Mucosa of rectum (tissue), 2 donors: ENCODE measurements around the gene GAGE10.
"Not testable (repeated sequence)": the region's sequence is repeated elsewhere in the genome, so short reads cannot be mapped to it uniquely, and the experiment has no call there.

Experiments used
- H3K27ac ChIP-seq, 2 donors: one replicate each; pipeline ENCODE4 v1.7.0; 2013; ENCODE audit warnings: inconsistent platforms in 2 of 2, low read depth in 2 of 2, low read length in 2 of 2
- H3K27me3 ChIP-seq, 2 donors: one replicate each; pipeline ENCODE4 v1.7.0; 2013; ENCODE audit warnings: low read length in 2 of 2; ENCODE audit not compliant: control insufficient read depth in 2 of 2, insufficient read depth in 2 of 2
- H3K36me3 ChIP-seq, 2 donors: one replicate each; pipeline ENCODE4 v1.7.0; 2013; ENCODE audit warnings: low read length in 2 of 2; ENCODE audit not compliant: control insufficient read depth in 2 of 2, insufficient read depth in 2 of 2
- H3K4me1 ChIP-seq, 2 donors: one replicate each; pipeline ENCODE4 v1.7.0; 2013; ENCODE audit warnings: low read length in 2 of 2, mild to moderate bottlenecking in 1 of 2; ENCODE audit not compliant: control insufficient read depth in 2 of 2, insufficient read depth in 2 of 2
- H3K4me3 ChIP-seq, 2 donors: one replicate each; pipeline ENCODE4 v1.7.0; 2013; ENCODE audit warnings: low read length in 2 of 2
- H3K9ac ChIP-seq, 2 donors: one replicate each; pipeline ENCODE4 v1.7.0; 2013; ENCODE audit warnings: low read length in 2 of 2, low read depth in 1 of 2, mild to moderate bottlenecking in 1 of 2
- H3K9me3 ChIP-seq, 2 donors: one replicate each; pipeline ENCODE4 v1.7.0; 2013; ENCODE audit warnings: low read length in 2 of 2; ENCODE audit not compliant: control insufficient read depth in 2 of 2
- donor health status: healthy.
- donor health status: Normal muscosa, but diverticular disease.

GAGE10 gene

GRCh38 chrX:49316085-49316484 lies 12.6 kb downstream of the GAGE10 start:
- H3K27ac ChIP-seq, result no peak overlapping the region

DNA sequence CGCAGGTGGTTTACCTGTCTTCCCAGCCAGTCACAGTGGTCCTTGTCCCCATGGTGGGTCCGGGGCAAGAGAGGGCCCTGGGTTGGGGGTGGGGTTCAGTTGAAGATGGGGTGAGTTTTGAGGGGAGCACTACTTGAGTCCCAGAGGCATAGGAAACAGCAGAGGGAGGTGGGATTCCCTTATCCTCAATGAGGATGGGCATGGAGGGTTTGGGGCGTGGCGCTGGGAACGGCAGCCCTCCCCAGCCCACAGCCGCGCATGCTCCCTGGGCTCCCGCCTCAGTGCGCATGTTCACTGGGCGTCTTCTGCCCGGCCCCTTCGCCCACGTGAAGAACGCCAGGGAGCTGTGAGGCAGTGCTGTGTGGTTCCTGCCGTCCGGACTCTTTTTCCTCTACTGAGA lies 18.3 kb downstream of the GAGE10 start, which contains the start of gene GAGE12J:
GAGE12J (plus strand) TSS at position 301 of the 400 bp plus-strand sequence. CDS start 1,157 bp downstream, outside the sequence.
- H3K9me3 ChIP-seq, H3K27ac ChIP-seq, H3K9ac ChIP-seq, H3K36me3 ChIP-seq, H3K4me1 ChIP-seq, H3K27me3 ChIP-seq, H3K4me3 ChIP-seq: not testable (repeated sequence)

More at GRCh38 chrX:49316085-49316484, 12.6 kb downstream of the GAGE10 start:
- no peak overlapping the region for H3K4me3 ChIP-seq
- no peak overlapping the region for H3K9ac ChIP-seq
- H3K27me3 ChIP-seq, result peaks cover 0 to 3% of the 10 kb centered on the region in 2 donors
- H3K36me3 ChIP-seq, result no peaks in the 10 kb centered on the region
- no peaks in the 10 kb centered on the region for H3K4me1 ChIP-seq
- no peaks in the 10 kb centered on the region for H3K9me3 ChIP-seq

DNA sequence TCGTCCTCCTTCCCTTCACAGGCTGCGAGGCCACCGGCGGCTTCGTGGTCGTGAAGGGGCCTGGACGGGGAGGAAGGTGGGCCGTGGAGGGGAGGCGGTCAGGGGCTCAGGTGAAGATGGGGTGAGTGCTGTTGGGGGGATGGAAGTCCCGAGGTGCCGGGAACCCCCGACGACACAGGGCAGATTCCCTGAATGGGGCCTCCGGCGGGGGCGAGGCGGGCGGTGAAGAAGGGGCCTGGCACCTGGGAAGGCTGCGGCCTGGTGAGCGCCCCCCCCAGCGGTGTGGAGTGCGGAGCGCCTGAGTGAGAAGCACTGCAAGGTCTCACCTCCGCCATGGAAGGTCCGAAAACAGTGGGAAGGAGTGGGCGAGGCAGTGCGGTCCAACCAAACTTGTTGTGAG lies 18.8 kb downstream of the GAGE10 start:
- not testable (repeated sequence) for H3K27ac ChIP-seq, H3K9me3 ChIP-seq, H3K9ac ChIP-seq, H3K4me3 ChIP-seq, H3K36me3 ChIP-seq, H3K4me1 ChIP-seq, H3K27me3 ChIP-seq

DNA sequence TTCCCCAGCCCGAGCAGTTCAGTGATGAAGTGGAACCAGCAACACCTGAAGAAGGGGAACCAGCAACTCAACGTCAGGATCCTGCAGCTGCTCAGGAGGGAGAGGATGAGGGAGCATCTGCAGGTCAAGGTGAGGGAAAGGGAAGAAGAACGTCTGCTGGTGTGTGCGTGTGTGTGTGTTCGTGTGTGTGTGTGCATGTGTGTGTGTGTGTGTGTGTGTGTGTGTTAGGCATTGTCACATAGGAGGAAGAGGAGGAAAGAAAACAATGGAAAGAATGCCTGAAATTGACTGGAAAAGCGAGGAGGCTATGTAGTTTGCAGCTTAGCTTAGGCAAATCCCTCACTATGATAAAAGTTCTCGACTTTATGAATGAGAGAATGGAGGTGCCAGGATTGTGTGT lies 20.3 kb downstream of the GAGE10 start:
- H3K9me3 ChIP-seq, H3K27ac ChIP-seq, H3K4me3 ChIP-seq, H3K36me3 ChIP-seq, H3K4me1 ChIP-seq, H3K9ac ChIP-seq, H3K27me3 ChIP-seq: not testable (repeated sequence)

DNA sequence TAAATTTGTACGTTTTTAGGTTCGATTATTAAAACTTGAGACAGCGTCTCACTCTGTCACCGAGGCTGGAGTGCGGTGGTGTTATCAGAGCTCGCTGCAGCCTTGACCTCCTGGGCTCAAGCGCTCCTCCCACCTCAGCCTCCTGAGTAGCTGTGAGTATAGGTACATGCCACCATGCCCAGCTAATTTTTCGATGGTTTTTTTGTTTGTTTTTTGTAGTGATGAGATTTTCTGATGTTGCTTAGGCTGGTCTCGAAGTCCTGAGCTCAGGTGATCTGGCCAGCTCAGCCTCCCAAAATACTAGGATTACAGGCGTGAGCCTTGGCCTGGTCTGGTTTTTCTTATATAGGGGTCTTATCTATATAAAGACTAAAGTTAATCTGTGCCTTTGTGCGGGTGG lies 27.0 kb downstream of the GAGE10 start:
- not testable (repeated sequence) for H3K27me3 ChIP-seq, H3K27ac ChIP-seq, H3K4me3 ChIP-seq, H3K36me3 ChIP-seq, H3K4me1 ChIP-seq, H3K9me3 ChIP-seq, H3K9ac ChIP-seq

DNA sequence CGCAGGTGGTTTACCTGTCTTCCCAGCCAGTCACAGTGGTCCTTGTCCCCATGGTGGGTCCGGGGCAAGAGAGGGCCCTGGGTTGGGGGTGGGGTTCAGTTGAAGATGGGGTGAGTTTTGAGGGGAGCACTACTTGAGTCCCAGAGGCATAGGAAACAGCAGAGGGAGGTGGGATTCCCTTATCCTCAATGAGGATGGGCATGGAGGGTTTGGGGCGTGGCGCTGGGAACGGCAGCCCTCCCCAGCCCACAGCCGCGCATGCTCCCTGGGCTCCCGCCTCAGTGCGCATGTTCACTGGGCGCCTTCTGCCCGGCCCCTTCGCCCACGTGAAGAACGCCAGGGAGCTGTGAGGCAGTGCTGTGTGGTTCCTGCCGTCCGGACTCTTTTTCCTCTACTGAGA lies 27.8 kb downstream of the GAGE10 start, which contains the start of gene GAGE13:
GAGE13 (plus strand) TSS at position 301 of the 400 bp plus-strand sequence. CDS start 1,156 bp downstream, outside the sequence.
- not testable (repeated sequence) for H3K27ac ChIP-seq, H3K9me3 ChIP-seq, H3K9ac ChIP-seq, H3K36me3 ChIP-seq, H3K4me1 ChIP-seq, H3K27me3 ChIP-seq, H3K4me3 ChIP-seq

DNA sequence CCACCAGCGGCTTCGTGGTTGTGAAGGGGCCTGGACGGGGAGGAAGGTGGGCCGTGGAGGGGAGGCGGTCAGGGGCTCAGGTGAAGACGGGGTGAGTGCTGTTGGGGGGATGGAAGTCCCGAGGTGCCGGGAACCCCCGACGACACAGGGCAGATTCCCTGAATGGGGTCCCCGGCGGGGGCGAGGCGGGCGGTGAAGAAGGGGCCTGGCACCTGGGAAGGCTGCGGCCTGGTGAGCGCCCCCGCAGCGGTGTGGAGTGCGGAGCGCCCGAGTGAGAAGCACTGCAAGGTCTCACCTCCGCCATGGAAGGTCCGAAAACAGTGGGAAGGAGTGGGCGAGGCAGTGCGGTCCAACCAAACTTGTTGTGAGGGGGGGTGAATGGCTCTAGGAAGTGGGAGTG lies 28.4 kb downstream of the GAGE10 start:
- H3K4me1 ChIP-seq, H3K9ac ChIP-seq, H3K4me3 ChIP-seq, H3K9me3 ChIP-seq, H3K36me3 ChIP-seq, H3K27ac ChIP-seq, H3K27me3 ChIP-seq: not testable (repeated sequence)

DNA sequence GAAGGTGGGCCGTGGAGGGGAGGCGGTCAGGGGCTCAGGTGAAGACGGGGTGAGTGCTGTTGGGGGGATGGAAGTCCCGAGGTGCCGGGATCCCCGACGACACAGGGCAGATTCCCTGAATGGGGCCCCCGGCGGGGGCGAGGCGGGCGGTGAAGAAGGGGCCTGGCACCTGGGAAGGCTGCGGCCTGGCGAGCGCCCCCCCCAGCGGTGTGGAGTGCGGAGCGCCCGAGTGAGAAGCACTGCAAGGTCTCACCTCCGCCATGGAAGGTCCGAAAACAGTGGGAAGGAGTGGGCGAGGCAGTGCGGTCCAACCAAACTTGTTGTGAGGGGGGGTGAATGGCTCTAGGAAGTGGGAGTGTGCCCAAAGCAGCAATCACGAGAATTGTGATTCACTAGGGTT lies 38.0 kb downstream of the GAGE10 start:
- H3K36me3 ChIP-seq, H3K27me3 ChIP-seq, H3K9ac ChIP-seq, H3K4me1 ChIP-seq, H3K9me3 ChIP-seq, H3K27ac ChIP-seq, H3K4me3 ChIP-seq: not testable (repeated sequence)

DNA sequence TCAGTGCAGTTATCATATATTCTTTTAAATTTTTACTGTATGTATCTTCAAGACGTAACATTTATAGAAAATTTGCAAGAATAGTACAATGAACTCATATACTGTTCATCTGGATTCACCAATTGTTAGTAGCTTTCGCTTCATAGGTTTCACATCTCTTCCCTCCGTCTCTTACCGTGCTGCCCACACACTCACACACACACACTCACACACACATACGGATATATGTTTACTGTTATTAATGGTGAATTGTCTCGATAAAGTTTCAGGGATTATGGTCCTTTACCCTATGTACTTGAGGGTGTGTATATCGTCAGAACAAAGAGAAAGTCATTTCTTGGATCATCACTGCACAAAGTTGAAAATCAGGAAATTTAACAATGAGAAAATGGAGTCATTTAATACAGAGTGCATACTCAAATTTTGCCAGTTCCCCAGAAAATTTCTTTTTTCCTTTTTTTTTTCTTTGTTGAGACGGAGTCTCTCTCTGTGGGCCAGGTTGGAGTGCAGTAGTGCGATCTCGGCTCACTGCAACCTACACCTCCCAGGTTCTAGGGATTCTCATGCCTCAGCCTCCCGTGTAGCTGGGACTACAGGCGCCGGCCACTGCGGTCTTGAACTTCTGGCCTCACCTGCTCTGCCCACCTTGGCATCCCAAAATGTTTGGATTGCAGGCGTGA lies 41.2 kb downstream of the GAGE10 start:
- not testable (repeated sequence) for H3K4me1 ChIP-seq, H3K9me3 ChIP-seq, H3K9ac ChIP-seq, H3K27me3 ChIP-seq, H3K4me3 ChIP-seq, H3K36me3 ChIP-seq, H3K27ac ChIP-seq

- not testable (repeated sequence) for H3K4me1 ChIP-seq, H3K27ac ChIP-seq, H3K4me3 ChIP-seq, H3K9me3 ChIP-seq, H3K36me3 ChIP-seq, H3K9ac ChIP-seq, H3K27me3 ChIP-seq
These were observed 42.0 kb downstream of the GAGE10 start for GRCh38 chrX:49345402-49345801.

DNA sequence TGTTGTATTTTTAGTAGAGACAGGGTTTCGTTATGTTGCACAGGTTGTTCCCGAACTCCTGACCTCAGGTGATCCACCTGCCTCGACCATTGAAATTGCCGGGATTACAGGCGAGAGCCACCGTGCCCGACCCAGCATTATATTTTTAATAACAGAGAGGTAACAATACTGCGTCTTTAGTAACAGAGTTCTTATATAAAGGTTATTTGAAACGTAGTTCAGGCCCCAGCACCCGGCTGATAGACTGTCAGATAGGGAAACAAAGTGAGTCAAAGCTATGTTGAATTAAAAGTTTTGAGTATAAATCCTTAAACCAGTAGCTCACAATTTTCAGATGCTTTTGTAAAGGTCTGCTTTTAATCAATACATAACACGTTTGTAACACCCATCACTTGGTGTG lies 42.7 kb downstream of the GAGE10 start:
- H3K9me3 ChIP-seq, H3K27me3 ChIP-seq, H3K27ac ChIP-seq, H3K4me3 ChIP-seq, H3K9ac ChIP-seq, H3K4me1 ChIP-seq, H3K36me3 ChIP-seq: not testable (repeated sequence)
